Measurements from ENCODE around the gene NOS1.
"Not testable (repeated sequence)": the region's sequence is repeated elsewhere in the genome, so short reads cannot be mapped to it uniquely, and the experiment has no call there.

NOS1 gene

DNA sequence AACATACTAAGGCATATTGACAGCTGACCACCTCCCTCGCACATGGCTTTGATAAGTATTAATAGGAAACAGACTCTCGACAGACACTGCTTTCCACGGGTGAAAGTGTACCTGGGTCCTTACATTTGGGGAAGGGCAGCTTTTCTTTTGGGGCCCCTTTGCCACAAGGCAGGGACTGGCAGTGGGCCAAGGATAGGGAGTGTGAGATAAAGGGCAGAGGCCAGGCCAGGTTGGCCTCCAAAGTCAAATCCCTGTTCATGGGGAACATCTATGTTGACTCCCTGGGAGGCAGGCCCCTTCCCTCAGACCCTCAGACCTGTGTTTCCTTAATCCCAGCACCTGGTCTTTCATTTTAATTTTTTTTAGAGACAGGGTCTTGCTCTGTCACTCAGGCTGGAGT, 151.8 kb downstream of the NOS1 start:
- no peak for DNase-seq (ENCODE audit: low read depth, low spot score)

DNA sequence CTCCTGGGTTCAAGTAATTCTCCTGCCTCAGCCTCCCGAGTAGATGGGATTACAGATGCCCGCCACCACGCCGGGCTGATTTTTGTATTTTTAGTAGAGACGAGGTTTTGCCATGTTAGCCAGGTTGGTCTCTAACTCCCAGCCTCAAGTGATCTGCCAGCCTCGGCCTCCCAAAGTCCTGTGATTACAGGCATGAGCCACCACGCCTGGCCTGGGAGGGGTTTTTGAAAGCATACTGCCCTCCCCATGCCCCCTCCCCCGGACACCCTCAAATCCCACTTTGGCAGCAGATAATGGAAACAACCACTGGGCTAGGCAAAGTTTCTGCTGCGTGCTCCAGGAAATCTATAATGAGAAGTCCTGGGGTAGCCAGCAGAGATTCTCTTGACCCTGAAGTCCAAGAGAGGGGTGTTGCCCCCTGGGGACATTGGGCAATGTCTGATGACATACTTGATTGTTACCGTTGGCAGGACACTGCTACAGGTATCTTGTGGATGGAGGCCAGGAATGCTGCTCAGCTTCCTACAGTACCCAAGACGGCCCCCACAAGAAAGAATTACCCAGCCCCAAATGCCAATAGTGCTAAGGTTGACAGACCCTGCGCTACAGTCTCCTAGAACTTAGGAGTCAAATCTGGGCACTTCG, 152.5 kb downstream of the NOS1 start:
- no peak for DNase-seq (ENCODE audit: low read depth, low spot score)

DNA sequence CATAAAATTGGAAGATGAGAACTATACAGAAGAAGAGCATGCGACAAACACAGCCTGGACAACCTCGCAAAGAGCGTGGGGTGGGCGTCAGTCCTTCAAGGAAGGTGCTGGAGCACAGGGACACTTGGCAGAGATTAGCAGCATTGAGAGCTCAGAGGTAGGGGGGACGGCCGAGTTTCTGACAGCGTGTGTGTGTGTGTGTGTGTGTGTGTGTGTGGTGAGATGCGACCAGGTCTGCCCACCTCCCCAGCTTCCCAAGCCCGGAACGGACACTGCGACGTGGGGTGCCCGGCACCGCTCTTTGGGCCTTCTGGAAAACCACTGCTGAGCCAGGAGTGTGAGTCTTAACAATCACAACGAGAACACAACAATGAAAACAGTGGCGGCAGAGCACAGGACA, 153.2 kb downstream of the NOS1 start:
- DNase-seq (ENCODE audit: low read depth, low spot score) = no peak

DNA sequence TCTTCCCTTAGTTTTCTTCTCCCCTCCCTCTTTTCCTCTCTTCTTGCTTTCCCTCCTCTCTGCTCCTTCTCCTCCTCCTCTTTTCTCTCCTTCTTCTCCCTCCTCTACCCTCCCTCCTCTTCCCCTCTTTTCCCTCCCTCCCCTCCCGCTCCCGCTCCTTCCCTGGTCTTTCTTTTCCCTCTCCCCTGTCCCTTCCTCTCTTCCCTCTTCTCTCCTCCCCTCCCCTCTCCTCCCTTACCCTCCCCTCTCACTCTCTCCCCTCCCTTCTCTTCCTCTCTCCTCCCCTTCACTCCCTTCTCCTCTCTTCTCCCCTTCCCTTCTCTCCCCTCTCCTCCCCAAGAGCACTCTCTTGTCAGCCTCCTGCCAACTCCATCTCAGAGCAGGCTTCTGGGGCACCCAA, 153.8 kb downstream of the NOS1 start:
- no peak for DNase-seq (ENCODE audit: low read depth, low spot score)

DNA sequence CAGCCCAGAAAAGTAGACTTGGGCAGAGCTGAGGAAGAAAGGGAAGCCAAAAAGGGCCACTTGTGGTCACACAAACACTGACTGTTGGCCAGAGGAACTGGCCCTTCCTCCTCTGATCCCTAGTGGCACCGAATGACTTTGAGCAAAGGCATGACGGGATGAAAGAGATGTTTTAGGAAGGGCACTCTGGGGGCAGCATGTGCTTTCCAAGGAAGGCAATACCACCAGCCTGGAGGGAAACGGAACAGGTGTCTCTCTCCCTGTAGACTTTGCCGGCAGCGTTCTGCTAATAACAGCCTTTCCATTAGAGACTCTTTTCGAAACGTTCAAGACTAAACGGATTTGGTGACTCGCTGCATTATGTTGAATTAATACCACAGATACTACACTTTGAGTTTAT, 158.9 kb downstream of the NOS1 start:
- no peak for DNase-seq (ENCODE audit: low read depth, low spot score)

DNA sequence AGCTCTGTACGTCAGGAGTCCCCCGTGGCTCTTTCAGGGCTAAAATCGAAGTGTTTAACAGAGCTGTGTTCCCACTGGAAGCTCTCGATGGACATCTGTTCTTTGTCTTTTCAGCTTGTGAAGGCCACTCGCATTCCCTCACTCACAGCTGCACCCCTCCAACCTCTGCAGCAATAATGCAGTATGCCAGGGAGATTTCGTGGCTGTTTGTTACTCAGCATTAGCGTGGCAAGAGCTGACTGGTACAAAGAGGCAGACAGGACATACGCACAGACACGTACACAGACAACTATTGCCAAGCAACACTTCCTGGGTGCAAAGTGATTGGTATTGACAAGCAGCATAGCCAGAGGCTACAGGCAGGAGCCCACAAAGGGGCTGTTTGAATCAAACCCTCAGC, 159.4 kb downstream of the NOS1 start:
- no peak for DNase-seq (ENCODE audit: low read depth, low spot score)

DNA sequence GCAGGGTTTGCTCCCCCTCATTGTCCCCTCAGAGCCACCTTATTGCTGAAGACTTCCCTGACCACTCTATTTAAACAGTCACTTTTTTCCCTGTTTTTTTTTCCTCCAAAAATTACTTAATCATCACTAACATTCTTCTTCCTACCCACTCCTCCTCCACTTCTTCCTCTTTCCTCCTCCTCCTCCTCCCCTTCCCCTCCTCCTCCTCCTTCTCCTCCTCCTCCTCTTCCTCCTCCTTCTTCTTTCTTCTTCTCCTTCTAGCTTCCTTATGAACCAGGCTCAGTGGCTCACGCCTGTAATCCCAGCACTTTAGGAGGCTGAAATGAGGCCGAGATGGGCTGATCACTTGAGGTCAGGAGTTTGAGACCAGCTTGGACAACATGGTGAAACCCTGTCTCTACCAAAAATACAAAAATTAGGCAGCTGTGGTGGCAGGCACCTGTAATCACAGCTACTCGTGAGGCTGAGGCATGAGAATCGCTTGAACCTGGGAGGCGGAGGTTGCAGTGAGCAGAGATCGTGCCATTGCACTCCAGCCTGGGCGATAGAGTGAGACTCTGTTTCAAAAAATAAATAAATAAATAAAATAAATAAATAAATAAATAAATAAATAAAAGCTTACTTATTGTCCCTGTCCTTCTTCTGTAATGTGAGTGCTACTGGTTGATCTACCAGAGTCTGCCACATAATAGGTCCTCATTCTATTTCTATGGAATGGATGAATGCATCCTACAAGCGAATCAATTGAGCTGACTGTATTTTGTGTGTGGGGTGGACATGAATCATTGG, 161.3 kb downstream of the NOS1 start:
- not testable (repeated sequence) for DNase-seq (ENCODE audit: low read depth, low spot score)

DNA sequence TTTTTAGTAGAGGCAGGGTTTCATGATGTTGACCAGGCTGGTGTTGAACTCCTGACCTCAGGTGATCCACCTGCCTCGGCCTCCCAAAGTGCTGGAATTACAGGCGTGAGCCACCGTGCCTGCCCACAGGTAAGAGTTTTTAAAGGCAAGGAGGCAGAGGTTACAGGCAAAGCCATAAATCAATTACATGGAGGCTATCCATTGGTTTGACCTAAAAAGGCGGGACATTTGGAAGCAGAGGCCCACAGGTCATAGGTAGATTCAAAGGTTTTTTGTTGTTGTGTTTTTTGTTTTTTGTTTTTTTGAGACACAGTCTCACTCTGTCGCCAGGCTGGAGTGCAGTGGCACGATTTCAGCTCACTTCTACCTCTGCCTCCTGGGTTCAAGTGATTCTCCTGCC, 165.1 kb downstream of the NOS1 start:
- DNase-seq (ENCODE audit: low read depth, low spot score) = not testable (repeated sequence)

DNA sequence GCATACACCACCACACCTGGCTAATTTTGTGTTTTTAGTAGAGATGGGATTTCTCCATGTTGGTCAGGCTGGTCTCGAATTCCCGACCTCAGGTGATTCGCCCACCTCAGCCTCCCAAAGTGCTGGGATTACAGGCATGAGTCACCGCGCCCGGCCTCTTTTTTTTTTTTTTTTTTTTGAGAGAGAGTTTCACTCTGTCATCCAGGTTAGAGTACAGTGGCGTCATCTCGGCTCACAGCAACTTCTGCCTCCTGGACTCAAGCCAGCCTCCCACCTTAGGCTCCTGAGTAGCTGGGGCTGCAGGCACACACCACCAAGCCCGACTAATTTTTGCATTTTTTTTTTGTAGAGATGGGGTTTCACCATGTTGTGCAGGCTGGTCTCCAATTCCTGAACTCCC, 166.4 kb downstream of the NOS1 start:
- DNase-seq (ENCODE audit: low read depth, low spot score) = not testable (repeated sequence)

DNA sequence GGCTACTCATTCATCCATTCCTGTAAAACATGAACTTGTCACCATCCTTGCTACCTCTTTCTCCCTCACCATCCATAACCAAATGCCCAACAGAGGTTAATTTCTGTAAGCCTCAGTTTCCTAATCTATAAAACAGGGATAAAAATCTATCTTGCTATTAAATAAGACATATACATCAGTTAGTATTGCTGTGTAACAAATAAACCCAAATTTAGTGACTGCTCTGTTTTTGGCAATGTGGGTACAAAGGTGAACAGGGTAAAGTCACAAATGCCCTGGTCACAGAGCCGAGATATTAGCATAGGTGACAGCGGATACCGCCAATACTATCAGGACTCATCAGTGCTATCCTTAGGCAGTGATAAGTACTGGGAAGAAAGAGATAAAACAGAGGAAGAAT, 167.5 kb downstream of the NOS1 start:
- no peak for DNase-seq (ENCODE audit: low read depth, low spot score)

DNA sequence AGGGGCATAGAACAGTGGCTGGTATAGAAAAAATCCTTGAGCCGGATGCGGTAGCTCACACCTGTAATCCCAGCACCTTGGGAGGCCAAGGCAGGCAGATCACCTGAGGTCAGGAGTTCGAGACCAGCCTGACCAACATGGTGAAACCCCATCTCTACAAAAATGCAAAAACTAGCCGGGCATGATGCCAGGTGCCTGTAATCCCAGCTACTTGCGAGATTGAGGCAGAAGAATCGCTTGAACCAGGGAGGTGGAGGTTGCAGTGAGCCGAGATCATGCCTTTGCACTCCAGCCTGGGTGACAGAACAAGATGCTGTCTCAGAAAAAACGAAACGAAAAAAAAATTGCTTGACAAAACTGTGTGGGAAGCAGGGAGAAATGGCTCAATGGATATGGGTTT, 168.8 kb downstream of the NOS1 start:
- not testable (repeated sequence) for DNase-seq (ENCODE audit: low read depth, low spot score)

DNA sequence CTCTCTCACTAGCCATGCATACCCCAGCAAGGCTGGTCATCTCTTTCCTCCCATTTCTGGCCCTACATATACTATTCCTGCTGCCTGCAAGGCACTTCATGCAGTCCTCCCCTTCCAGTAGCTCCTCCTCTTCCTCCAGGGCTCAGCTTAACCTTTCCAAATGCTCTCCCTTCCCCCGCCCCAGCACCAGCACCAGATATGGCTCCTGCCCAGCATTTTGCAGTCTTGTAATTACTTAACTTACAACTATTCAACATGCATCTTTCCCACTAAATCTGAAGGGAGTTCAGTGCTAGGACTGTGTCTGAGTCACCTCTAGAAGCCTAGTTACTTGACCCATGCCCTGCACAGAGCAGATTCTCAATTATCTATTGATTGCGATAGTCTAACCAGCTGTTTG, 169.4 kb downstream of the NOS1 start:
- no peak for DNase-seq (ENCODE audit: low read depth, low spot score)

DNA sequence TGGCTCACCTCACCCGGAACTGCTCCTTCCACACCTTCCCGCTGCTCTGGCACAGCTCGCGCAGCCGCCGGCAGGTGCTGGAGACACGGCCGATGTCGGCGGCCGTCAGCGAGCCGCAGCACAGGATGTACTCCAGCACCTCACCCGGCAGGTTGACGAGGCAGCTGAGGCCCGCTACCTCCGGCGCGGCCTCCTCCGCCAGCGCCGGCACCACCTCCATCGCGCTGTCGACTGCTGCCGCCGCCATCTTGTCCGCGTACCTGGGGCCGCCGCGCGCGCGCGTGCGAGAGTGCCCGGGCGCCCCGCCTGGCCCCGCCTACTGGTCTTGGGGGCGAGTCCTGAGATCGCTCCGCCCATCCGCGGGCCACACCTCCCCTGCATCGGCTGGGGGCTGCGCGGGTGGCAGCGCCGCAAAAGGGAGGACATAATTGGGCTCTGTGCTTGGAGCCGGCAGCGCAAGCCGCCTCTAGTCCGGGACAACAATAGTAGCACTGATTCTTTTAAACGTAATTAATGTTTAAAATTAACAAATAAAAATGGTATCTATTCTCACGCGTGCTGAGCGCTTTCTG, 171.1 kb downstream of the NOS1 start, which contains the start of gene FBXO21:
TSS of gene FBXO21 (minus strand) at position 261 of the 572 bp plus-strand sequence. CDS start at position 247, 14 bp downstream.
- DNase-seq (ENCODE audit: low read depth, low spot score) = no peak

DNA sequence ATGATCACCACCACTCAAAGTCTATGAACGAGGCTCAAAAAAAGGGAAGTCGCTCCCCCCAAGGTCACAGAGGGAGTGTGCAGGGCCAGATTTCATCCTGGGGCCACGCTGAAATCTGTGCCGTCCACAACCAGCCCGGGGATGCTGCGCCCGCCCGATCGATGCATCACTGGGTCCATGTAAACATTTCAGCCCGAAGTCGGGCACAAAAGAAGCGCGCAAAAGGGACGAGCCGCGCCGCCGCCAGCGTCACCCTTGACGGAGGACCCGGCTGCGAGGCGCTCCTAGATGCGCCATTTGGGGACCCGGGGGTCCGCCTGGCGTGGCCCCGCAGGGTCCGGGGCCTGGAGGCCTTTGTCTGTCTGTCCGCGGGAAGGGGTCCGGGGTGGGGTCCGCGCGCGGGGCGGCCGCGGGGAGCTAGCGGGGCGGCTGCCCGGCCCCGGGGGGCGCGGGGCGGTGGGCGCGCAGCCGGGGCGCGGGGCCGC, 171.7 kb downstream of the NOS1 start:
- DNase-seq (ENCODE audit: low read depth, low spot score) = no peak

DNA sequence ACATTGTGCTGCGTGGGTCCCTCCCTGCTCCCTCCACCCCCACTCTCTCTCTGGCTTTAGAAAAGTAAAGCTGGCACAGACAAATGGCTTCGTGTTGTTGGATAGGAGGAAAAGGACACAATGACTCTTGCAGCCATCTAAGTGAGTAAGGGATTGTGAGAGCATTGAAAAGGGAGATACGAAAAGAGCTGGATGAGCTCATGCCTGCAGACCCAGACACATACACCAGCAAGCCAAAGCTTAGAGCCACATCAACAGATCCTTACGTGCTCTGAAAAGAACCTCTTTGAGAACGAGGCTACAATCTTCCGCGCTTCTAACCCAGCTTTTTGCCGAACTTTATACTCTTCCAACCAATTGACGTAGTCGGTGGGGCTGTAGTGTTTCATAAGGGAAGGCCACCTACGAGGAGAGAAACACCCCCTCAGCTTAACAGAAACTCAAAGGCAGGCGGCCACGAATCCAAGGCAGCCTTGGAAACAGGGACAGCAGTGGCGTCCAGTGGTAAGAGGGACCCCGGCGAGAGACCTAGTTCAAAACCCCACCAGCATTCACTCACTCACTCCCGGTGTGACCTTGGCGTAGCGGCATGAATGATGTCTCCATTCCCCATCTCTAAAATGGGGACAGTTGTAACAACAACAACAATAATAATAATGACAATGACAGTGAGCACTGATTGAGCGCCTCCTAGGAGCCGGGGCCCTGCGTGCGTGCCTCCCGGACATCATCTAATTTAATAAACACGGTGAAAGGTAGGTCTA, 172.3 kb downstream of the NOS1 start:
- DNase-seq (ENCODE audit: low read depth, low spot score) = no peak

DNA sequence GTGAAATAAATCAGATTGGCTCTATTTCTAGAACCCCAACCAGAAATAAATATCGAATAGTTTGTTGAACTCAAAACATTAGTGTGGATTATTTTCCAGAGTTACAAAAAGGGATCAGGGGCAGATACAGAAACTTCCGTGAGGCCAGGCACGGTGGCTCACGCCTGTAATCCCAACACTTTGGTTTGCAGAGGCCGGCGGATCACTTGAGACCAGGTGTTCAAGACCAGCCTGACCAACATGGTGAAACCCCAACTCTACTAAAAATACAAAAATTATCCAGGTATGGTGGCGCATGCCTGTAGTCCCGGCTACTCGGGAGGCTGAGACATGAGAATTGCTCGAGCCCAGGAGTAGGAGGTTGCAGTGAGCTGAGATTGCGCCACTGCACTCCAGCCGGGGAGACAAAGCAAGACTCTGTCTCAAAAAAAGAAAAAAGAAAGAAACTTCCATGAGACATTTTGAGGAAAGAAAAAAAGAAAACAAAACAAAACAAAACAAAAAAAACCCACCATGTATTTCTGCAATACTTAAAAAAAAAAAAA, 173.2 kb downstream of the NOS1 start:
- DNase-seq (ENCODE audit: low read depth, low spot score) = no peak

DNA sequence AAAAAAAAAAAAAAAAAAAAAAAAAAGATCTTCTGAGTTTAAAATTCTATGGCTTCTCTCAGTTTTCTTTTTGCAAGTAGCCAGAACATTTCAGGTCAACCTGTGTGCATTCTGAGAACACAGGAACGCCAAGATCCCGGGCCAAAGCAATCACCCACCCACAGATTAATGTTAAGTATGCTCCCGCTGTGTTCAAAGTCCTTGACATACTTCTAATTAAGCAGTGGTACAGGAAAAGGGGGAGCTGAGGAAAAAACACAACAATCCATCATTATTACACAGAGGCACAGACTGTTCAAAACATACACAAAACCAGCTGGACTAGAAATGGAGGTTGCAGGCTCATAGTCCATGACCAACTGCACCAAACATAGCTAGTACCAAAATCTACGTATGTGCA, 174.0 kb downstream of the NOS1 start:
- DNase-seq (ENCODE audit: low read depth, low spot score) = no peak

DNA sequence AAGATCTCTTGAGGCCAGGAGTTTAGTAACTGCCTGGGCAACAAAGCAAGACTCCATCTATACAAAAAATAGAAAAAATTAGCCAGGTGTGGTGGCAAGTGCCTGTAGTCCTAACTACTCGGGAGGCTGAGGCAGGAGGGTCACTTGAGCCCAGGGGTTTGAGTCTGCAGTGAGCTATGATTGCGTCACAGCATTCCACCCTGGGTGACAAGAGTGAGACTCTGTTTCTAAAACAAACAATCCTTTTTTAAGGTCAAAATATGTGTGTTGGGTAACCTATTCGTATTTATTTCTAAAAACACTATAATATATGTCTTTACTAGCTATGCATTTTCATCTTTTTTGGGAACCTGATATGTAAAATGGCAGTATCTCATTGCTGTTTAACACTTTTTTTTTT, 178.6 kb downstream of the NOS1 start:
- no peak for DNase-seq (ENCODE audit: low read depth, low spot score)

DNA sequence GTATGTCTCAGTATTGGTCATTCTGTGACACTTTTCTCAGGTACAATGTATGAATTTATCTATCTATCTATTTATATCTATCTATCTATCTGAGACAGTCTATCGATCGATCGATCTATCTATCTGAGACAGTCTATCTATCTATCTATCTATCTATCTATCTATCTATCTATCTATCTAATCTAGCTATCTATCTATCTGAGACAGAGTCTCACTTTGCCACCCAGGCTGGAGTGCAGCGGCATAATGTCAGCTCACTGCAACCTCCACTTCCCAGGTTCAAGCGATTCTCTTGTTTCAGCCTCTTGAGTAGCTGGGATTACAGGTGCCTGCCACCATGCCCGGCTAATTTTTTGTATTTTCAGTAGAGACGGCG, 180.0 kb downstream of the NOS1 start:
- not testable (repeated sequence) for DNase-seq (ENCODE audit: low read depth, low spot score)

DNA sequence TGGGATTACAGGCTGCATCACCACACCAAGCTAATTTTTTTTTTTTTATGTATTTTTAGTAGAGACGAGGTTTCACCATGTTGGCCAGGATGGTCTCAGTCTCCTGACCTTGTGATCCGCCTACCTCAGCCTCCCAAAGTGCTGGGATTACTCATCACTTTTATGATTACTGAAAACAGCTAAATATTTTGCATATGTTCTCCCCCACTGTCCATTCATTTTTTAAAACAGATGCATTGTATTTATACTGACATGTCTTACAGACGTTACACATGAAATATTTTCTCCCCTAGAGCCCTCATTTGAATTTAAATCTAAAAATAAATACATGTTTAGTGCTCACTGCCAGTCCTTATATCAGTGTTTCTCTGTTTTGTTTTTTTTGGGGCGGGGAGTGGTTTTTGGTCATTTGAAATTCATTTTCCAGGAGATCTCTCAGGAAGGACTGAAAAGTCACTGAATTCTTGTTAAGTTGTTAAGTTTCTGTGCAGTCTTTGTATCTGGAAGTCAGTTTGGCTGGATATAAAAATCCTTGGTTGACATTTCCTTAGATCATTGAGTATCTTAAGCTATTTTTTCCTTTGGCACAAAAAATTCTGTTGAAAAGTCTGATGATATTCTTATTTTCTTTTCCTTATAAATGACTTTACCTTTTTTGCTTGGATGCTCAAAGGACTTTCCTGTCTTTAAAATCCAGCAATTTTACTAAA, 180.5 kb downstream of the NOS1 start:
- no peak for DNase-seq (ENCODE audit: low read depth, low spot score)

DNA sequence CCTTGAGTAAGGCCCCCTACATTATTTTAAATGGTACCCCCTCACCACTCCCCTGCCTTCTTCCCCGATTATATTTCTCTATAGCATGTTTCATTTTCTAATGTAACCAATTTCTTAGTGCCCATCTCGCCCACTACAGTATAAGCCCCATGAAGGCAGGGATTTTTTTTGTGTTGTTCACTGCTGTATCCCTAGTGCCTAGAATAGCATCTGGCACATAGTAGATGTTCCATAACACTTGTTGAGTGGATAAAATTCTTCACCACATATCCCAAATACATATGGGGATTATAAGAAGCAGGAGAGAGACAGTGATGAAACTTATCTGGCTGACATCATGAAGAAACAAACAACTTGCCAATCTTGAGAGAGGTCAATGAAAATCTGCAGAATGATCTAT, 182.7 kb downstream of the NOS1 start:
- no peak for DNase-seq (ENCODE audit: low read depth, low spot score)

Data from iPS DF 19.7 (cell line).